CD8-positive, alpha-beta memory T cell (primary cell): ENCODE results near the gene SV2B. TPM values are rescaled to one million over a fixed set of nuclear protein-coding genes. Genes with fewer than 3 reads are reported as not detected.

ENCODE experiments used
- CTCF ChIA-PET: fragments of 350-600 bp; sonication (Branson Sonifier 250); formaldehyde crosslinking; loops from one replicate; lab custom pipeline; 2021; ENCODE audit warnings: antibody characterized with exemption; lab: Charles Lee
- POLR2A ChIA-PET: fragments of 350-600 bp; sonication (Branson Sonifier 250); formaldehyde crosslinking; loops from one replicate; lab custom pipeline; 2021; ENCODE audit warnings: antibody characterized with exemption; lab: Charles Lee
- DNase-seq, 5 donors: peaks; one replicate each; pipeline versions ENCODE4 v3.0.0 to v3.0.0-alpha.2; 2020 to 2022; ENCODE audit warnings: mixed read lengths in 1 of 5
- H3K27ac ChIP-seq: one replicate; pipeline ENCODE4 v1.7.0; 2013; ENCODE audit warnings: low read depth, mild to moderate bottlenecking, low read length, moderate library complexity
- H3K27me3 ChIP-seq: 2 replicates; pipeline ENCODE4 v1.7.0; 2013; ENCODE audit warnings: low read length, mild to moderate bottlenecking; ENCODE audit not compliant: insufficient read depth, poor library complexity, severe bottlenecking
- H3K36me3 ChIP-seq: 2 replicates; pipeline ENCODE4 v1.7.0; 2013; ENCODE audit warnings: mild to moderate bottlenecking, low read length, moderate library complexity; ENCODE audit not compliant: insufficient read depth
- H3K4me1 ChIP-seq: 2 replicates; pipeline ENCODE4 v1.7.0; 2013; ENCODE audit warnings: mild to moderate bottlenecking, low read length, moderate library complexity; ENCODE audit not compliant: insufficient read depth
- H3K4me3 ChIP-seq: 2 replicates; pipeline ENCODE4 v1.7.0; 2013; ENCODE audit warnings: mild to moderate bottlenecking, low read length
- H3K9me3 ChIP-seq: 2 replicates; pipeline ENCODE4 v1.7.0; 2013; ENCODE audit warnings: mild to moderate bottlenecking, low read length
- H3K27ac Mint-ChIP-seq, 8 donors: one replicate each; pipeline ENCODE4 v1.8.0; 2020 to 2021; ENCODE audit warnings: mixed read lengths in 8 of 8, mild to moderate bottlenecking in 6 of 8, inconsistent platforms in 3 of 8, moderate library complexity in 3 of 8
- H3K27me3 Mint-ChIP-seq, 2 donors: one replicate each; pipeline ENCODE4 v1.8.0; 2020 to 2021; ENCODE audit warnings: mixed read lengths in 2 of 2, mild to moderate bottlenecking in 1 of 2, moderate library complexity in 1 of 2
- H3K36me3 Mint-ChIP-seq, 3 donors: one replicate each; pipeline ENCODE4 v1.8.0; 2020 to 2021; ENCODE audit warnings: mixed read lengths in 3 of 3, inconsistent platforms in 1 of 3, mild to moderate bottlenecking in 1 of 3
- H3K4me1 Mint-ChIP-seq, 3 donors: one replicate each; pipeline ENCODE4 v1.8.0; 2020 to 2021; ENCODE audit warnings: mixed read lengths in 3 of 3, inconsistent platforms in 1 of 3, mild to moderate bottlenecking in 1 of 3
- H3K4me3 Mint-ChIP-seq, 7 donors: one replicate each; pipeline ENCODE4 v1.8.0; 2020 to 2021; ENCODE audit warnings: mixed read lengths in 7 of 7, mild to moderate bottlenecking in 6 of 7, moderate library complexity in 4 of 7, inconsistent platforms in 2 of 7
- H3K9me3 Mint-ChIP-seq, 5 donors: one replicate each; pipeline ENCODE4 v1.8.0; 2020 to 2022; ENCODE audit warnings: mixed read lengths in 5 of 5, mild to moderate bottlenecking in 3 of 5, moderate library complexity in 2 of 5, inconsistent platforms in 1 of 5
- polyA plus RNA-seq: library from polyadenylated mRNA; unstranded; fragments of 300-500 nt; fragmentation: Illumina TruSeq; gene quantifications from one replicate; pipeline ENCODE4 v1.2.3, GENCODE V29; 2021
- total RNA-seq, 2 experiments: library from RNA; stranded (reverse); gene quantifications; one replicate each; pipeline ENCODE4 v1.2.3, GENCODE V29; 2021

The SV2B gene
- total and polyA plus RNA-seq, 3 experiments from 2014 or later = 0.02 TPM; not detected in 2

- CTCF ChIA-PET = no interaction called here
- no peaks in the 10 kb centered on the region for H3K4me1 ChIP-seq
- H3K9me3 Mint-ChIP-seq = peaks cover 0 to 3% (median 0%) of the 10 kb centered on the region in 5 donors
- H3K4me3 Mint-ChIP-seq = no peak overlapping the region
- POLR2A ChIA-PET = no interaction called here
- no peak overlapping the region for H3K27ac Mint-ChIP-seq
- no peak overlapping the region for H3K4me3 ChIP-seq
- H3K27ac ChIP-seq = no peak overlapping the region
- no peaks in the 10 kb centered on the region for H3K9me3 ChIP-seq
- DNase-seq = no peak
- no peaks in the 10 kb centered on the region for H3K27me3 ChIP-seq
- no peaks in the 10 kb centered on the region for H3K4me1 Mint-ChIP-seq
- H3K27me3 Mint-ChIP-seq = peaks cover 12 to 50% of the 10 kb centered on the region in 2 donors
- no peaks in the 10 kb centered on the region for H3K36me3 Mint-ChIP-seq
- no peaks in the 10 kb centered on the region for H3K36me3 ChIP-seq
These were observed 92.2 kb downstream of the SV2B start for GRCh38 chr15:91192285-91192684.

- H3K9me3 ChIP-seq = no peaks in the 10 kb centered on the region
These were observed 92.8 kb downstream of the SV2B start for GRCh38 chr15:91192690-91193377.

GRCh38 chr15:91193378-91193720 lies 93.3 kb downstream of the SV2B start:
- DNase-seq = no peak
- no peak overlapping the region for H3K27ac ChIP-seq
- H3K27me3 Mint-ChIP-seq = peaks cover 12 to 49% of the 10 kb centered on the region in 2 donors
- H3K4me1 Mint-ChIP-seq = no peaks in the 10 kb centered on the region
- ChIA-PET CTCF (no interaction called here), POLR2A (no interaction called here)
- H3K36me3 ChIP-seq = no peaks in the 10 kb centered on the region
- no peaks in the 10 kb centered on the region for H3K27me3 ChIP-seq
- no peaks in the 10 kb centered on the region for H3K9me3 ChIP-seq
- no peak overlapping the region for H3K4me3 Mint-ChIP-seq
- no peaks in the 10 kb centered on the region for H3K4me1 ChIP-seq
- H3K9me3 Mint-ChIP-seq = peaks cover 0 to 3% (median 0%) of the 10 kb centered on the region in 5 donors
- no peak overlapping the region for H3K4me3 ChIP-seq
- no peaks in the 10 kb centered on the region for H3K36me3 Mint-ChIP-seq
- no peak overlapping the region for H3K27ac Mint-ChIP-seq

More at GRCh38 chr15:91192690-91193377, 92.8 kb downstream of the SV2B start:
- Mint-ChIP-seq H3K9me3 (peaks cover 0 to 3% (median 0%) of the 10 kb centered on the region in 5 donors), H3K4me3 (no peak overlapping the region), H3K4me1 (no peaks in the 10 kb centered on the region), H3K27ac (no peak overlapping the region), H3K36me3 (no peaks in the 10 kb centered on the region), H3K27me3 (peaks cover 12 to 49% of the 10 kb centered on the region in 2 donors)
- no peak for DNase-seq
- H3K27ac ChIP-seq = no peak overlapping the region
- ChIA-PET CTCF (no interaction called here), POLR2A (no interaction called here)
- no peak overlapping the region for H3K4me3 ChIP-seq
- no peaks in the 10 kb centered on the region for H3K4me1 ChIP-seq
- H3K27me3 ChIP-seq = no peaks in the 10 kb centered on the region
- H3K36me3 ChIP-seq = no peaks in the 10 kb centered on the region

GRCh38 chr15:91196127-91196526 lies 96.1 kb downstream of the SV2B start:
- no peak overlapping the region for H3K27ac ChIP-seq
- ChIA-PET CTCF (no interaction called here), POLR2A (no interaction called here)
- Mint-ChIP-seq H3K4me1 (no peaks in the 10 kb centered on the region), H3K27me3 (peaks cover 7 to 45% of the 10 kb centered on the region in 2 donors), H3K27ac (no peak overlapping the region), H3K4me3 (no peak overlapping the region), H3K36me3 (no peaks in the 10 kb centered on the region), H3K9me3 (peaks cover 0 to 3% (median 0%) of the 10 kb centered on the region in 5 donors)
- H3K4me1 ChIP-seq = no peaks in the 10 kb centered on the region
- no peaks in the 10 kb centered on the region for H3K27me3 ChIP-seq
- no peaks in the 10 kb centered on the region for H3K36me3 ChIP-seq
- H3K4me3 ChIP-seq = no peak overlapping the region
- no peak for DNase-seq
- H3K9me3 ChIP-seq = no peaks in the 10 kb centered on the region

- no peaks in the 10 kb centered on the region for H3K36me3 Mint-ChIP-seq
- H3K27ac ChIP-seq = no peak overlapping the region
- H3K9me3 ChIP-seq = no peaks in the 10 kb centered on the region
- H3K9me3 Mint-ChIP-seq = peaks cover 0 to 3% (median 0%) of the 10 kb centered on the region in 5 donors
- no peak overlapping the region for H3K4me3 ChIP-seq
- no peak overlapping the region for H3K4me3 Mint-ChIP-seq
- H3K27me3 Mint-ChIP-seq = peaks cover 8 to 45% of the 10 kb centered on the region in 2 donors
- no peaks in the 10 kb centered on the region for H3K27me3 ChIP-seq
- H3K4me1 ChIP-seq = no peaks in the 10 kb centered on the region
- no peaks in the 10 kb centered on the region for H3K36me3 ChIP-seq
- no peak for DNase-seq
- no peaks in the 10 kb centered on the region for H3K4me1 Mint-ChIP-seq
- POLR2A ChIA-PET = no interaction called here
- CTCF ChIA-PET = no interaction called here
- H3K27ac Mint-ChIP-seq = no peak overlapping the region
These were observed 96.7 kb downstream of the SV2B start for GRCh38 chr15:91196768-91197167.

- no peaks in the 10 kb centered on the region for H3K36me3 ChIP-seq
- no peaks in the 10 kb centered on the region for H3K9me3 ChIP-seq
- no peak for DNase-seq
- H3K27me3 Mint-ChIP-seq = peaks cover 7 to 30% of the 10 kb centered on the region in 2 donors
- ChIA-PET CTCF (no interaction called here), POLR2A (no interaction called here)
- H3K4me3 Mint-ChIP-seq = no peak overlapping the region
- no peaks in the 10 kb centered on the region for H3K36me3 Mint-ChIP-seq
- H3K27ac ChIP-seq = no peak overlapping the region
- H3K4me3 ChIP-seq = no peak overlapping the region
- no peaks in the 10 kb centered on the region for H3K27me3 ChIP-seq
- no peaks in the 10 kb centered on the region for H3K4me1 ChIP-seq
- H3K27ac Mint-ChIP-seq = no peak overlapping the region
- H3K4me1 Mint-ChIP-seq = no peaks in the 10 kb centered on the region
- H3K9me3 Mint-ChIP-seq = peaks cover 0 to 3% (median 0%) of the 10 kb centered on the region in 5 donors
These were observed 99.5 kb downstream of the SV2B start for GRCh38 chr15:91199511-91199910.

GRCh38 chr15:91200101-91200754 lies 100.2 kb downstream of the SV2B start:
- Mint-ChIP-seq H3K36me3 (no peaks in the 10 kb centered on the region), H3K4me3 (no peak overlapping the region), H3K9me3 (peaks cover 0 to 3% (median 0%) of the 10 kb centered on the region in 5 donors), H3K27me3 (peaks cover 7 to 28% of the 10 kb centered on the region in 2 donors), H3K4me1 (no peaks in the 10 kb centered on the region), H3K27ac (no peak overlapping the region)
- Histone ChIP-seq H3K27ac (no peak overlapping the region), H3K4me1 (no peaks in the 10 kb centered on the region), H3K27me3 (no peaks in the 10 kb centered on the region), H3K36me3 (no peaks in the 10 kb centered on the region), H3K9me3 (no peaks in the 10 kb centered on the region), H3K4me3 (no peak overlapping the region)
- CTCF ChIA-PET = no interaction called here
- DNase-seq = no peak
- POLR2A ChIA-PET = no interaction called here

GRCh38 chr15:91202510-91203102 lies 102.5 kb downstream of the SV2B start:
- no peaks in the 10 kb centered on the region for H3K36me3 Mint-ChIP-seq
- H3K4me3 Mint-ChIP-seq = no peak overlapping the region
- DNase-seq = no peak
- Histone ChIP-seq H3K4me1 (no peaks in the 10 kb centered on the region), H3K27ac (no peak overlapping the region), H3K4me3 (no peak overlapping the region), H3K27me3 (no peaks in the 10 kb centered on the region), H3K9me3 (no peaks in the 10 kb centered on the region), H3K36me3 (no peaks in the 10 kb centered on the region)
- no peak overlapping the region for H3K27ac Mint-ChIP-seq
- H3K27me3 Mint-ChIP-seq = peaks cover 15 to 27% of the 10 kb centered on the region in 2 donors
- H3K9me3 Mint-ChIP-seq = no peaks in the 10 kb centered on the region
- H3K4me1 Mint-ChIP-seq = no peaks in the 10 kb centered on the region
- POLR2A ChIA-PET = no interaction called here
- CTCF ChIA-PET = interaction anchor here (0.7 kb wide), 1 partner anchor 376 kb away, joined by 3 read pairs; no protein-coding TSS in a partner anchor
